HG03135 (cell line): ENCODE measurements around the gene C12orf57.

Experiments
- ATAC-seq: cut with Tn5 transposase; IDR thresholded peaks from one replicate; pipeline ENCODE4 v1.9.1; 2021; ENCODE audit warnings: mild to moderate bottlenecking, moderate library complexity; ENCODE audit not compliant: unreplicated experiment

Gene C12orf57

DNA sequence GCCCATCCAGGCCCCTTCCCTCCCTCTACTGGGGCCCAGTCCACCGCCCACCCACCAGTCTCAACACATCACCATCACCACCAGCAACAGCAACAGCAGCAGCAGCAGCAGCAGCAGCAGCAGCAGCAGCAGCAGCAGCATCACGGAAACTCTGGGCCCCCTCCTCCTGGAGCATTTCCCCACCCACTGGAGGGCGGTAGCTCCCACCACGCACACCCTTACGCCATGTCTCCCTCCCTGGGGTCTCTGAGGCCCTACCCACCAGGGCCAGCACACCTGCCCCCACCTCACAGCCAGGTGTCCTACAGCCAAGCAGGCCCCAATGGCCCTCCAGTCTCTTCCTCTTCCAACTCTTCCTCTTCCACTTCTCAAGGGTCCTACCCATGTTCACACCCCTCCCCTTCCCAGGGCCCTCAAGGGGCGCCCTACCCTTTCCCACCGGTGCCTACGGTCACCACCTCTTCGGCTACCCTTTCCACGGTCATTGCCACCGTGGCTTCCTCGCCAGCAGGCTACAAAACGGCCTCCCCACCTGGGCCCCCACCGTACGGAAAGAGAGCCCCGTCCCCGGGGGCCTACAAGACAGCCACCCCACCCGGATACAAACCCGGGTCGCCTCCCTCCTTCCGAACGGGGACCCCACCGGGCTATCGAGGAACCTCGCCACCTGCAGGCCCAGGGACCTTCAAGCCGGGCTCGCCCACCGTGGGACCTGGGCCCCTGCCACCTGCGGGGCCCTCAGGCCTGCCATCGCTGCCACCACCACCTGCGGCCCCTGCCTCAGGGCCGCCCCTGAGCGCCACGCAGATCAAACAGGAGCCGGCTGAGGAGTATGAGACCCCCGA lies 7.0 kb upstream of the C12orf57 start:
- ATAC-seq: peak; percentile 3

DNA sequence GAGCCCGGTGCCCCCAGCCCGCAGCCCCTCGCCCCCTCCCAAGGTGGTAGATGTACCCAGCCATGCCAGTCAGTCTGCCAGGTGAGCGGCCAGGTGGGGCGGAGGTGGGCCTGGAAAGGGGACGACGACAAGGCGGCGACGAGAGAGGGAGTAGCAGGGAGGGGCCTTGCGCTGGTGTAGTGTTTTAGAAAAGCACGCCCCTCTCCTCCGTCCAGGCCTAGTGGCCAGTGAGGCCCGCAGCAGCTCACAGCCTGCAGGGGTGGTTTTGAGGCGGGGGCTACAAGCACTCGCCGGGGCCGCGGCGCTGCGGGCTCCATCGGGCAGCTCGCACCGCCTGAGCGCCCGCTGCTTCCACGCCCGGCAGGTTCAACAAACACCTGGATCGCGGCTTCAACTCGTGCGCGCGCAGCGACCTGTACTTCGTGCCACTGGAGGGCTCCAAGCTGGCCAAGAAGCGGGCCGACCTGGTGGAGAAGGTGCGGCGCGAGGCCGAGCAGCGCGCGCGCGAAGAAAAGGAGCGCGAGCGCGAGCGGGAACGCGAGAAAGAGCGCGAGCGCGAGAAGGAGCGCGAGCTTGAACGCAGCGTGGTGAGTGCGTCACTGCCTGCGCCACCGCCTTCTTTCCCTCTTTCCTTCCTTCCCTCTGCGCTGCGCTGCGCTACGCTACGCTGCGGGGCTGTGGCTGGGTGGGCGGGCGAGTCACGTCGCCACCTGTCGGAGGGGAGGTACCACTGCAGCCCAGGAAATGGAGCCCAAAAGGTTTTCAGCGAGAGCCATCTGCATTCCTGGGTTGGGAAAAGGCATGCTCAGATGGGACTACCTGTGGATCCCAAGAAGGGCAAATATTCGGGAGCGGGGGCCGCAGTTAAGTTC lies 6.1 kb upstream of the C12orf57 start:
- ATAC-seq: peak; percentile 87

DNA sequence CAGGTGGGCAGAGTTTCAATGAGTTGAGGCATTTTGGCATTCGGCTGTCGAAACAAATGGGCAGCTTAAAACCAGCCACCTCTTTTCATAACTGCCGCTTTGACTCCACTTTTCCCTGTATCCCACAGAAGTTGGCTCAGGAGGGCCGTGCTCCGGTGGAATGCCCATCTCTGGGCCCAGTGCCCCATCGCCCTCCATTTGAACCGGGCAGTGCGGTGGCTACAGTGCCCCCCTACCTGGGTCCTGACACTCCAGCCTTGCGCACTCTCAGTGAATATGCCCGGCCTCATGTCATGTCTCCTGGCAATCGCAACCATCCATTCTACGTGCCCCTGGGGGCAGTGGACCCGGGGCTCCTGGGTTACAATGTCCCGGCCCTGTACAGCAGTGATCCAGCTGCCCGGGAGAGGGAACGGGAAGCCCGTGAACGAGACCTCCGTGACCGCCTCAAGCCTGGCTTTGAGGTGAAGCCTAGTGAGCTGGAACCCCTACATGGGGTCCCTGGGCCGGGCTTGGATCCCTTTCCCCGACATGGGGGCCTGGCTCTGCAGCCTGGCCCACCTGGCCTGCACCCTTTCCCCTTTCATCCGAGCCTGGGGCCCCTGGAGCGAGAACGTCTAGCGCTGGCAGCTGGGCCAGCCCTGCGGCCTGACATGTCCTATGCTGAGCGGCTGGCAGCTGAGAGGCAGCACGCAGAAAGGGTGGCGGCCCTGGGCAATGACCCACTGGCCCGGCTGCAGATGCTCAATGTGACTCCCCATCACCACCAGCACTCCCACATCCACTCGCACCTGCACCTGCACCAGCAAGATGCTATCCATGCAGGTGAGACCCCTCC lies 5.2 kb upstream of the C12orf57 start:
- no peak for ATAC-seq

DNA sequence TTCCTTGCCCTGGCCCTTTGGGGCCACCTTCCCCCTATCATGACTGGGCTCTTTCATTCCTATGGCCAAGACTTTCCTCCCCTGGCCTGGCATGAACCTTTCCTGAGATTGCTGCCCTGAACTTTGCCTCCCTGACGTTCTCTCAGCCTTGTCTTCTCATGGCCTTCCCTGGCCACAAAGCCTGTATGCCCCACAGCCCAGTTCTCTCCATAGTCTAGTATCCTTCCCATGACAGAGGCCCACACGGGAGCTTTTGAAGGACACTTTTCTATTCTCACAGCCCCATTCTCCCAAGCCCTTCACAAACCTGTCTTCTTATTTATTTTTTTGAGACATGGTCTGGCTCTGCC lies 4.7 kb upstream of the C12orf57 start:
- no peak for ATAC-seq

DNA sequence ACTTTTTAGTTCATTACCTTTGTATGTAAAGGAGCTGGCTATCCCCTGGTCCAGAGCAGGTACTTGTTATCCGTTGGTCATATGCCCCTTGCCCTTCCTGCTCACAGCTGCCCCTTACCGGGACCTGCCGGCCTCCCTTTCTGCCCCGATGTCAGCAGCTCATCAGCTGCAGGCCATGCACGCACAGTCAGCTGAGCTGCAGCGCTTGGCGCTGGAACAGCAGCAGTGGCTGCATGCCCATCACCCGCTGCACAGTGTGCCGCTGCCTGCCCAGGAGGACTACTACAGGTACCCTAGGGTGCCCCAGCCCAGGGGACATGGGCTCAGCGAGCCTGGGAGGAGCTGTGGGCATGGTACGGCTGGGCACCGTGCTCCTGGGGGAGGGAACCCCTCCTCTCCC lies 2.6 kb upstream of the C12orf57 start:
- no peak for ATAC-seq

DNA sequence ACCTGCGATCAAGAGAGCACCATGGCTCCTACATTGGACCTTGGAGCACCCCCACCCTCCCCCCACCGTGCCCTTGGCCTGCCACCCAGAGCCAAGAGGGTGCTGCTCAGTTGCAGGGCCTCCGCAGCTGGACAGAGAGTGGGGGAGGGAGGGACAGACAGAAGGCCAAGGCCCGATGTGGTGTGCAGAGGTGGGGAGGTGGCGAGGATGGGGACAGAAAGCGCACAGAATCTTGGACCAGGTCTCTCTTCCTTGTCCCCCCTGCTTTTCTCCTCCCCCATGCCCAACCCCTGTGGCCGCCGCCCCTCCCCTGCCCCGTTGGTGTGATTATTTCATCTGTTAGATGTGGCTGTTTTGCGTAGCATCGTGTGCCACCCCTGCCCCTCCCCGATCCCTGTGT lies 2.0 kb upstream of the C12orf57 start:
- ATAC-seq: no peak

DNA sequence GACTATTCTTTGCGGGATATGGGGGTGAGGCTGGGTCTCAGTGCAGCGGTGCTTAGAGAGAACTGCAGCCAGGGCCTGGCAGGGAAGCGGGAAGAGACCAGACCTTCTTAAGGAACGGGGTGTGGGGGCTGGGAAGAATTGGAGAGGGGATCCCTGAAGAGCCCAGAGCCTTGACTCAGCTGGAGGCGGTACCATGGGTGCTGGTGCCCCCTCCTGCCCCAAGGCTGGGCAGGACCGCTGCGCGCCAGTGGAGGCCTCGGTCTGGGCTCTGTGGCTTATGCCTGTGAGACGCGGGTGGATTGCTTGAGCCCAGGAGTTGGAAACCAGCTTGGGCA lies 1.5 kb upstream of the C12orf57 start:
- no peak for ATAC-seq

DNA sequence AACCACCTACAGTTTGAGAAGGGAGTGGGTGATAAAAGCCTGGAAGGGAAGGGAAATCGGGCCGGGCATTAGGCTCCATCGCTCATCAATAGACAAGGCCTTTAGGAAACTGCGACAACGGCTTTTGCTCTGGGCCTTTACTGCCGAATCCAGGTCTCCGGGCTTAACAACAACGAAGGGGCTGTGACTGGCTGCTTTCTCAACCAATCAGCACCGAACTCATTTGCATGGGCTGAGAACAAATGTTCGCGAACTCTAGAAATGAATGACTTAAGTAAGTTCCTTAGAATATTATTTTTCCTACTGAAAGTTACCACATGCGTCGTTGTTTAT lies 467 bp upstream of the C12orf57 start:
- ATAC-seq: peak; percentile 25

DNA sequence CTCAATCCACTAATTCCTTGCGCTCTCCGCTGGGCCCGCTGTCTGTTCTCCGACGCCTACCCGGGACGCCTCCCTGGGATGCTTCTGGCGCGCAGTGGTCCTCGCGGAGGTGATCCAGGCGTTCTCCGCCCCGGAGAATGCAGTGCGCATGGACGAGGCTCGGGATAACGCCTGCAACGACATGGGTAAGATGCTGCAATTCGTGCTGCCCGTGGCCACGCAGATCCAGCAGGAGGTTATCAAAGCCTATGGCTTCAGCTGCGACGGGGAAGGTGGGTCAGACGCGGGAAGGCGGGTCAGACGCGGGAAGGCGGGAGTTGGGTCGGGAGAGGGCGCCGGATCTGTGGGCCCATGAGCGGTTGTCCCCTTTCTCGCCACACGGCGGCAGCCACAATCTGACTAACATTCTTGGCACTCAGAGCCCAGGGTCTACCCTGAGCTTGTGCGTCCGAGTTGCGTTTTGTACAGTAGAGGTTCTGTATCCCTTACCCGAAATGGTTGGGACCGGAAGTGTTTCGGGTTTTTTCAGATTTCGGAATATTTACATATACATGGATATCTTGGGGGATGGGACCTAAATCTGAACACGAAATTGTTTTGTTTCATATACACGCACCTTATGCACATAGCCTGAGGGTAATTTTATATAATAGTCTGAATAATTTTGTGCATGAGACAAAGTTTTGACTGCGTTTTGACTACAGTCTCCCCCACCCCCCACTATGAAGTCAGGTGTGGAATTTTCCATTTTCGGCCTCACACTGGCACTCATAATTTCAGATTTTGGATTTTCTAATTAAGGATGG lies 762 bp downstream of the C12orf57 start:
- peak; percentile 44 for ATAC-seq

DNA sequence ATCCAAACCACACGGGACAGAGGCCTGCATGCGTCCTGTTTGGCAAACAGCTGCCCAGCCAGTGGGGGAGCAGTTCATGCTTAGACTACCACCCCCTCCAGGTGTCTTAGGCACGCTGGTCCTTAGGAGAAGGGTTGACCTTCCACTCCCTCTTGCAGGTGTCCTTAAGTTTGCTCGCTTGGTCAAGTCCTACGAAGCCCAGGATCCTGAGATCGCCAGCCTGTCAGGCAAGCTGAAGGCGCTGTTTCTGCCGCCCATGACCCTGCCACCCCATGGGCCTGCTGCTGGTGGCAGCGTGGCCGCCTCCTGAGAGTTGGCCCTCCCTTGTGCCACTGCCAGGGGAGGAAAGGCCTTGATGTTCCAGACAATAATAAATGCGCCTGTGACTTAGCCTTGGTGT lies 1.8 kb downstream of the C12orf57 start:
- ATAC-seq: no peak

DNA sequence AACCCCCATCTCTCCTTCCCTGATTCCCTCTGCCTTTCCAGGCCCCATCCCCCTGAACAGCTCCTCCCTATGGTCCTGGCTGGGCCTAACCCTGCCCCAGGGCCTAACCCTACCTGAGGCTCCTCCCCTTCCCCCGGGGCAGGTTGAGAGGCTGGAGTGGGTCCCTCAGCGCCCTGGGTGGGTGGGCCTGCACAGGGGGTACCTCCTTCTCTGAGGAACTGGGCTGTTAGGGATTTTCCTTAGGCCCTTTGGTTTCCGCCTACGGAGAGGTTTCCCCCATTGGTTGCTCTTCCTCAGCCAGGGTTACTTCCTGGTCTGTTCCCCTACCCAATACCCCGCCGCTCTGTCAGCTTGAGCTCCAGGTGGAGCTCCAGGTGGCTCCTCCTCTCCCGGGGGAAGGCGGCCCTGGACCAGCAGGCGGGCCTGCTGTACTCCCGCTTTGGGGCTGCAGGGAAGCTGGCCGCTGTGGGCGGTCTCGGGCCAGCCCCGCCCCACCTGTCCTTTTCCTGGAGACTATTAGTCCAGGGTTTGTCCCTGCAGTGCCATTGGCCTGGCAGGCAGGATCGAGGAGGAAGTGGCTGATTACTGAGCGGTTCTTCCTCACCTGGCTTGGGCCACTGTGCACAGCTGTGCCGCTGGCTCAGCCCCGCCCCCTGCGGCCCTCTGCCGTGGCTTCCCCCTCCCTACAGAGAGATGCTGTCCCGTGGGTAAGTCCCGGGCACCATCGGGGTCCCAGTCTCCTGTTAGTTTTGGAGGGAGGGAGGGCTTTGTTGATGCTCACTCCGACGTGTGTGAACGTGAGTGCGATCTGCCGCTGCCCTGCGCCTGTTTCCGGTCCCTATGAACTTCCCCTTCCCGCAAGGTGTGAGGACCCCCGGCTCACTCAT lies 2.5 kb downstream of the C12orf57 start:
- ATAC-seq: no peak

DNA sequence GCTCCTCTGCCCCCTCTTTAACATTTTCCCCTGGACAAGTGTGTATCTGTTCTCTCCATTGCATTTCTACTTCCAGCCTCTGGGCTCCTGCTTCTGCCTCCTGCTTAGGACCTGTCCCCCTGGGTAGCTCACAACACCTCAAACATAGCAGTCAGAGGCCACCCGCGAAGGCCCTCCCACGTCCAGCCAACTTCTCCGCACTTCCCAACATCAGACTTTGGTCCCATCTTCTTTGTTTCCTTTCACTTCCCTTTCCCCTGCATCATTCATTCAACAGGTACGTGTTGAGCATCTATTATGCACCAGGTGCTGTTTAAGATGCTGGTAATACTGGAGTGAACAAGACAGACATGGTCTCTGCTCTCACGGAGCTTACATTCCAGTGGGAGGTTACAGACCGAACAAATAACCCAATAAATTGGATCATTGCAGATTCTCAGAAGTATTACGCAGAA lies 3.1 kb downstream of the C12orf57 start:
- no peak for ATAC-seq

DNA sequence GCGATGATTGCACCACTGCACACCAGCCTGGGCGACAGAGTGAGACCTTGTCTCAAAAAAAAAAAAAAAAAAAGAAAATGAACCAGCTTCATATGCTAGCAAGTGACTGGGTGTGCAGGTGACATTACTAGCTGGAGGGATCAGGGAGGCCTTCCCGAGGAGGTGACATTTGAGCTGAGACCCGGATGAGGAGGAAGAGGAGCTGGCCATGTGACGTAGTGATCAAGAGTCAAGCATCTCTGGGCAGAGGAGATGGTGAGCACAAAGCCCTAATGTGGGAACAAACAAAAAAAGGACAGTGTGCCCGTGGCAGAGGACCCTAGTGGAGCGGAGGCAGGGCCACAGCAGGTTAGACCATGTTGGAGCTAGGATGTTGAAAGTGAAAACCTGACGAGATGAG lies 3.8 kb downstream of the C12orf57 start:
- no peak for ATAC-seq

DNA sequence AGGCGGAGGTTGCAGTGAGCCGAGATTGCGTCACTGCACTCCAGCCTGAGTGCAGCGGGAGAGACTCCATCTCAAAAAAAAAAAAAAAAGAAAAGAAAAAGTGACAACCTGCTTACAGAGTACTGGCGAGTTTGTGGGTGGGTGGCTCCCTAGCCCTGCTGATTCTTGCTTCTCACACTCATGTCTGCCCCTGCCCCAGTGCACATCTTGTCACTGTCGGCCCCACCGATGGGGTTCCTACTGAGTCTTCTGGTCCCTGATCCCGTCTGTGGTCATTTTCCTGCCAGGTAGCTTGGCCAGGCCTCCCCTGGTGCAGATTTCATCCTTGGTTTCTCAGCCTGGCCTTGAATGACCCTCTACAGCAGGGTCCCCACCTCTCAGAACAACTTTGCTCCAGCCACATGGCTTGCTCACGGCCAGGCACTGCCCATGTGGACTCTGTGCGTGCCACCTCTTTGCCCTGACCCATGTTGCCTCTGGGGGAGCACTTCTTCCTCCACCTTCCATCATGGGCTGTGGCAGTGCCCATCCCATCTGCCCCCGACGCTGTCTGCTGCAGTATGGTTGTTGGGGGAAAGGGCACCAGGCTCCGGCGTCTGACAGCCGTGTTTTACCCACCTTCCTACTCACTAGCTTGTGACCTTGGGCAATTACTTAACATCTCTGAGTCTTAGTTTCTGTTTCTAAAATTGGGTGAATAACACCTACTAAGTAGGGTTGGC lies 5.2 kb downstream of the C12orf57 start:
- no peak for ATAC-seq

DNA sequence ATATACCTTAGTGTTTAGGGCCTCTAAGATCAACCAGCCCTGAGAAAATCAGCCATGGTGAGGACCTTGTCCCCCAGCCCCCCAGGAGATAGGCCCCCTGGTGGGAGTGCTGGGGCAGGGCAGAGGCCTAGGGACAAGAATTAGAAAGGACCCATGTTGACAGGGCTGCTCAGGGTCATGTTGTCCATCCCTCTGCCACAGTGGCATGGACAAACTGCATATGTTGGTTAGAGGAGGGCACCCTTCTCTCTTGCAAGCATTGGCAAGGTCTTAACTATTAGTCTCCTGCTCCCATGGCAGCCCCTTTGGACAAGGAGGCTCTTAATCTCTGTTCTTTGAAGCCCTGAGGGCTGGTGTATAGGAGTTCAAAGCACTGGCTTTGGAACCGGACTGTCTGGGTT lies 6.6 kb downstream of the C12orf57 start:
- no peak for ATAC-seq

DNA sequence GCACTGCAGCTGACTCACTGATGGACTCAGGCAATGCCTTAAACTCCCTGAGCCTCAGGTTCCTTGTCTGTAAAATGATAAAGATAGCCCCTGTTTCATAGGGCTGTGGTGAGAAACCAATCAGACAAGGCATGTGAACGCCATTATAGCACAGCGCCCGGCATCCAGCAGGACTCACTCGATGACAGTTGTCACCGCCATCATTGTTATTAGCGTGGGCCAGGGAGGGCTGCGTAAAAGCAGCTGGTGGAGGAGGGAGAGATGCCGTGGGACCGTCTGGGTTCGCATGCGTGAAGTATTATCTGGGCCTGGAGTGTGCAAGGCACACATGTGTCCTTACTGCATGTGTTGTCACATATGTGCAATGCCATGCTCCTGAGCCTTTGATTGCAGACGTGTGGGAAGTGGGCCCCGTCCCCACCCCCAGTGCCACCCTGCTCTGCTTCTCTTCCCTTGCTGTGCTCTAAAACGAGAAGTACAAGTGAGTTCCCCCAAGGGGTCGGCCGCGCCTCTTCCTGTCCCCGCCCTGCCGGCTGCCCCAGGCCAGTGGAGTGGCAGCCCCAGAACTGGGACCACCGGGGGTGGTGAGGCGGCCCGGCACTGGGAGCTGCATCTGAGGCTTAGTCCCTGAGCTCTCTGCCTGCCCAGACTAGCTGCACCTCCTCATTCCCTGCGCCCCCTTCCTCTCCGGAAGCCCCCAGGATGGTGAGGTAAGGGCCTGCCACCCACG lies 7.2 kb downstream of the C12orf57 start, which contains the start of gene PTPN6:
TSS of gene PTPN6 (plus strand) at position 546 of the 730 bp plus-strand sequence. CDS start at position 703, 157 bp downstream.
- ATAC-seq: no peak

DNA sequence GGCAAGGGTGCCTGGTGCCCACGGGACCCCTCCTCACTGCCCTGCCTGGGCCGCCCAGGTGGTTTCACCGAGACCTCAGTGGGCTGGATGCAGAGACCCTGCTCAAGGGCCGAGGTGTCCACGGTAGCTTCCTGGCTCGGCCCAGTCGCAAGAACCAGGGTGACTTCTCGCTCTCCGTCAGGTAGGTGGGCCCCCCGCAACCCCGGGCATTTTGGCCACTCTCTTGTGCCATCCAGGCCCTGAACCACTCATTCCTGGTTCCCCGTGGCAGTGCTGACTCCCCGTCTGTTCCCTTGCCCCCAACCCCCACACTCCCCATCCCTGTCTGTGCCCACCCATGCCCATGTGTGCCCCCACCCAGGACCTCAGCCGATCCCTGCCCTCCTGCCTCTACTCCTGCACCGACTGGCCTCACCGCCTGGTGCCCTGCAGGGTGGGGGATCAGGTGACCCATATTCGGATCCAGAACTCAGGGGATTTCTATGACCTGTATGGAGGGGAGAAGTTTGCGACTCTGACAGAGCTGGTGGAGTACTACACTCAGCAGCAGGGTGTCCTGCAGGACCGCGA lies 7.8 kb downstream of the C12orf57 start:
- no peak for ATAC-seq
